ENCODE data around the gene HNRNPA1L2.

- TF ChIP-seq POLR2A (IDR thresholded peaks at IDR 0.05; ENCODE audit: low read depth, low read length) (no peak), TAF1 (IDR thresholded peaks at IDR 0.05; ENCODE audit: borderline replicate concordance, low read depth, low read length) (no peak)
Measured at GRCh38 chr13:52615812-52616211, 26.4 kb upstream of the HNRNPA1L2 start.

Data from GM12892 (cell line).